ENCODE measurements around the gene FUT2.
A peak's percentile ranks its signal among the peaks of the same experiment; 100 is the strongest.

The FUT2 gene

DNA sequence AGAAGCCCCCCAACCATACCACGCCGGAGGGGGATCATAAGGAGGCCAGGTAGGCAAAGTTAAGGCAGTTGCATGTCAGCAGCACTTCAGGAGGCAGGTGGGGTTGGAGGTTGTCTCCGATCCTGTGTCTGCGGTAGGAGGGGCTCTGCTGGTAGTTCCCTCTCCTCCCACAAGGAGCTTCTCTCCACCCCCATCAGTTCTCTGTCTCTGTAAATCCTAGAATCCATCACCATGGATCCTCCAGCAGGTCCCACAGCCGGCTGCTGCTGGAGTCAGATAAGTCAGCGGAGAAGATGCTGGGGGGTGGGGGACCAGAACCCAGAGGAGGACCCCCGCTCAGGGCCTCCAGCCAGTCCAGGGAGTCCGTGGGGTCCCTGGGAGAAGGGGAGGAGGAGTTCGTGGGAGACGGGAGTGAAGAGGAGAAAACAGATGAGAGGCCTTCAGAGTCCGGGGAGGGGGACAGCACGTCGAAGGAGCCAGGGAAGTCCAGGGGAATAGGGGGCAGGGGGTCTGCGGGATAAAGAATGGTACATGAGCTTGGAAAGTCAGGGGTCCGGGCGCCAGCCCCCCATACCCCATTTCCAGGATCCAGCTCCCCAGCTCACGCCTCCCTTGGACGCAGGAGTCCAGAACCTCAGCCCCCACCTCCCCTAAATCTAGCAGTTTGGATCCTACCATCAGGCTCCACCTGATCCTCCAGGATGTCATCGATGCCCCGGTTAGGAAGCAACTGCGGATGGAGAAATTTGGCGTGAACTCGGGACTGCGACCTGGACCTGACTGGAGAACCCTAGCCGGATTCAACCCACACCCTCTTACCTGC is 17.5 kb downstream of the FUT2 start:
- Histone ChIP-seq H2AFZ (ENCODE audit: low read length) (peak overlapping the region; percentile 45; the same call in 1 of the 2 replicates), H4K20me1 (ENCODE audit: insufficient read depth, low read length) (no peaks in the 10 kb centered on the region), H3F3A (ENCODE audit: insufficient read depth, low read length) (no peaks in the 10 kb centered on the region), H3K4me1 (ENCODE audit: insufficient read depth, low read length, severe bottlenecking) (peaks cover 28% of the 10 kb centered on the region), H3K36me3 (ENCODE audit: insufficient read depth, low read length) (no peaks in the 10 kb centered on the region; the same call in 1 of the 2 replicates), H3K9me3 (ENCODE audit: low read length) (no peaks in the 10 kb centered on the region), H3K9ac (ENCODE audit: low read length) (peak overlapping the region; percentile 60), H3K27me3 (ENCODE audit: insufficient read depth, low read length) (peaks cover 5% of the 10 kb centered on the region; the same call in 1 of the 2 replicates), H3K79me2 (ENCODE audit: insufficient read depth, low read length) (no peaks in the 10 kb centered on the region), H3K27ac (ENCODE audit: low read depth, low read length, poor library complexity, severe bottlenecking) (no peak overlapping the region), H3K4me2 (ENCODE audit: low read length) (peak overlapping the region; percentile 74), H3K4me3 (ENCODE audit: low read depth, low read length, poor library complexity, severe bottlenecking) (peak overlapping the region; percentile 65), H3K9me2 (ENCODE audit: low read depth, low read length) (no peaks in the 10 kb centered on the region)
- no peak for TF ChIP-seq EZH2 (IDR thresholded peaks at IDR 0.05; ENCODE audit: borderline replicate concordance, low read length)
- TF ChIP-seq, protein P1, sequence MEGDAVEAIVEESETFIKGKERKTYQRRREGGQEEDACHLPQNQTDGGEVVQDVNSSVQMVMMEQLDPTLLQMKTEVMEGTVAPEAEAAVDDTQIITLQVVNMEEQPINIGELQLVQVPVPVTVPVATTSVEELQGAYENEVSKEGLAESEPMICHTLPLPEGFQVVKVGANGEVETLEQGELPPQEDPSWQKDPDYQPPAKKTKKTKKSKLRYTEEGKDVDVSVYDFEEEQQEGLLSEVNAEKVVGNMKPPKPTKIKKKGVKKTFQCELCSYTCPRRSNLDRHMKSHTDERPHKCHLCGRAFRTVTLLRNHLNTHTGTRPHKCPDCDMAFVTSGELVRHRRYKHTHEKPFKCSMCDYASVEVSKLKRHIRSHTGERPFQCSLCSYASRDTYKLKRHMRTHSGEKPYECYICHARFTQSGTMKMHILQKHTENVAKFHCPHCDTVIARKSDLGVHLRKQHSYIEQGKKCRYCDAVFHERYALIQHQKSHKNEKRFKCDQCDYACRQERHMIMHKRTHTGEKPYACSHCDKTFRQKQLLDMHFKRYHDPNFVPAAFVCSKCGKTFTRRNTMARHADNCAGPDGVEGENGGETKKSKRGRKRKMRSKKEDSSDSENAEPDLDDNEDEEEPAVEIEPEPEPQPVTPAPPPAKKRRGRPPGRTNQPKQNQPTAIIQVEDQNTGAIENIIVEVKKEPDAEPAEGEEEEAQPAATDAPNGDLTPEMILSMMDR (IDR thresholded peaks at IDR 0.05; ENCODE audit: low read length): no peak

DNA sequence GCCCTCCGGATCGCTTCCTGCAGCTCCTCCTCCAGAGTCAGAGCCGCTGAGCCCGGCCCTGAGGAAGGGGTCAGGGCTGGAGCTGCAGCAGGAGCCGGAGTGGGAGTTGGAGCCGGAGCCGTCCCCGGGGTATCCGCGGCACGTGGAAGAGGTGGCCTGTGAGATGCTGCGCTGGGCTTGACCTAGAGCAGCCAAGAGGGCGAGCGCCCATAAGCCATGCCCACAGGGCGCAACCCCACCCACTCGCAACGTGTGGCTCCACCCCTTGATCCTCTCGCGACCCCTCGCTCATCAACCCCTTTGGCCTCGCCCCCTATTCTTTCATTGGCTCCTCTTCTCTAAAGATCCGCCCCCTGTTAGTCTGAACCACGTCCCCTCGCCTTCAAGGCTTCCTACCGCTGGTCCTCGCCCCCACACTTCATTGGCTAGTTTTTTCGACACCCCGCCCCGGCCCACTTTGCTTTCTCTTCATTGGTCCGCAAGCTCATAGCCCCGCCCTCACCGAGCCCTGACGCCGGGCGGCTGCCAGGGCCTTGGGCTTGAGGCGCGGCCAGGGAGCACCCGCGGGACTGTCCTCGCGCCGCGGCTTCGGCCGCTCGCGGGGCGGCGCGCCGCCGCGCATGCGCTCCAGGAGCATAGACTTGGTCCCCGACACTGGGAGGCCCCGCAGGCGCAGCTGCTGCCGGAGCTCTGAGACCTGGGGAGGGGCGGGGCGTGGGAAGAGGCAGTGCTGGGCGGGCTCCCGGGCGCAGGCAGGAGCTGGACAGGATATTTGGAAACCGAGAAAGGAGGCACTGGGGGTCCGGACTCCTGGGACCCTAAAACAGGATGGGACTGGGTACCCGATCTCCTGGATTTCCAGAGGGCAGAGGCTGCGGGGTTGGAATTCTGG is 18.3 kb downstream of the FUT2 start:
- Histone ChIP-seq H3K4me3 (ENCODE audit: low read depth, low read length, poor library complexity, severe bottlenecking) (peak overlapping the region; percentile 66), H3K27ac (ENCODE audit: low read depth, low read length, poor library complexity, severe bottlenecking) (no peak overlapping the region), H3K36me3 (ENCODE audit: insufficient read depth, low read length) (no peaks in the 10 kb centered on the region; the same call in 1 of the 2 replicates), H3K9ac (ENCODE audit: low read length) (peak overlapping the region; percentile 69), H4K20me1 (ENCODE audit: insufficient read depth, low read length) (no peaks in the 10 kb centered on the region), H3K4me2 (ENCODE audit: low read length) (peak overlapping the region; percentile 81), H3K9me3 (ENCODE audit: low read length) (no peaks in the 10 kb centered on the region), H3K4me1 (ENCODE audit: insufficient read depth, low read length, severe bottlenecking) (peaks cover 28% of the 10 kb centered on the region), H2AFZ (ENCODE audit: low read length) (peak overlapping the region; percentile 45; the same call in 1 of the 2 replicates), H3K79me2 (ENCODE audit: insufficient read depth, low read length) (no peaks in the 10 kb centered on the region), H3F3A (ENCODE audit: insufficient read depth, low read length) (no peaks in the 10 kb centered on the region), H3K27me3 (ENCODE audit: insufficient read depth, low read length) (peaks cover 5% of the 10 kb centered on the region; the same call in 1 of the 2 replicates), H3K9me2 (ENCODE audit: low read depth, low read length) (no peaks in the 10 kb centered on the region)
- TF ChIP-seq, protein P1 (IDR thresholded peaks at IDR 0.05; ENCODE audit: low read length): no peak
- no peak for TF ChIP-seq EZH2 (IDR thresholded peaks at IDR 0.05; ENCODE audit: borderline replicate concordance, low read length)

DNA sequence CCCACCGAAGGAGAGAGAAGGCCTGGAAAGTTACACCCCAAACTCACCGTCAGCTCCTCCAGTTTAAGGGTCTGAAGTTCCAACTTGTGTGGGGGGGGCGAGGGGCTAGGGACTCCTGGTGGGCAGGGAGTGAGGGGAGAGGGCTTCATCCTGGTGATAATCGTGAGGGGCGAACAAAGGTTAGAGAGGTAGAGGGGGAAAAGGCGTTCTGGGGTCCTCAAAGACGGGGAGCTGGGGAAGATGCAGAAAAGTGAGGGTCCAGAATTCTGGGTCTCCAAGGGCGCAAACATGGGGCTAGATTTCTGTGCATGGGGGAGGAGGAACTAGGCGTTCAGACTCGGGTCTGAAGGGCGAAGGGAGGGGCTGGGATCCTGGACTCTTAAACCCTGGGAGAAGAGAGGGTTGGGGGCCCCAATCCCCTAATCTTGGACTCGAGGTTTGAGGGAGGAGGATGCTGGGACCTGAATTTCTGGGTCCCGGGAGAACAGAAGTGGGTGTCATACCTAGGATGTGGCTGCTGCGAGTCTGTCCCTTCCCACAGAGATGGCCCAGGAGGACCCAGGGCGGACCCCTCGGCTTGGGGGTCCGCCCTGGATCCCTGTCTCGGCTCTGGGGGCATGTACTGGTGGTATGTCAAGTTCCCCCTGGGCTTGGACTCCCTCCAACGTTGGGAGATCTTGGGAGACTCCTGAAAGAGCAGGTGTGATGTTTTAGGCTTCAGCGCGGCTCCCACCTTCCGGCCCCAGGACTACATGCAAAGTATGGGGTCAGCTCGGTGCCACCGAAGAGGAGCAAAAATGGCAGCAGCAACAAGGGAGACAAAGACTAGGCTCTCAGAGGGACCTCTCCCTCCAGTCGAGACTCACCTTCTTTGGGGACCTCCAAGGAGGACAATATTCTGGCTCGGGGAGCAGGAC is 19.2 kb downstream of the FUT2 start:
- Histone ChIP-seq H3K27me3 (ENCODE audit: insufficient read depth, low read length) (peaks cover 5% of the 10 kb centered on the region; the same call in 1 of the 2 replicates), H2AFZ (ENCODE audit: low read length) (no peak overlapping the region), H4K20me1 (ENCODE audit: insufficient read depth, low read length) (no peaks in the 10 kb centered on the region), H3K4me3 (ENCODE audit: low read depth, low read length, poor library complexity, severe bottlenecking) (peak overlapping the region; percentile 66), H3K9me2 (ENCODE audit: low read depth, low read length) (no peaks in the 10 kb centered on the region), H3K9me3 (ENCODE audit: low read length) (no peaks in the 10 kb centered on the region), H3K27ac (ENCODE audit: low read depth, low read length, poor library complexity, severe bottlenecking) (no peak overlapping the region), H3K79me2 (ENCODE audit: insufficient read depth, low read length) (no peaks in the 10 kb centered on the region), H3K9ac (ENCODE audit: low read length) (peak overlapping the region; percentile 69), H3K4me1 (ENCODE audit: insufficient read depth, low read length, severe bottlenecking) (peaks cover 32% of the 10 kb centered on the region), H3K36me3 (ENCODE audit: insufficient read depth, low read length) (no peaks in the 10 kb centered on the region; the same call in 1 of the 2 replicates), H3K4me2 (ENCODE audit: low read length) (peak overlapping the region; percentile 81), H3F3A (ENCODE audit: insufficient read depth, low read length) (no peaks in the 10 kb centered on the region)
- no peak for TF ChIP-seq EZH2 (IDR thresholded peaks at IDR 0.05; ENCODE audit: borderline replicate concordance, low read length)
- TF ChIP-seq, protein P1 (IDR thresholded peaks at IDR 0.05; ENCODE audit: low read length): no peak

Measured in OCI-LY1 (cell line).